Hematopoietic multipotent progenitor cell treated with erythropoietin and hydrocortisone succinate and interleukin-3 and kit ligand, for 8 days (in vitro differentiated cells): ENCODE data around the gene RUNDC3A.

Experiments
- DNase-seq: peaks from one replicate; pipeline ENCODE4 v3.0.0-alpha.2; 2015

The RUNDC3A gene

GRCh38 chr17:44284024-44284400, 24.4 kb upstream of the RUNDC3A start:
- no peak for DNase-seq

GRCh38 chr17:44287651-44288050, 20.8 kb upstream of the RUNDC3A start:
- DNase-seq, result peak; percentile 46

GRCh38 chr17:44293509-44294226, 14.7 kb upstream of the RUNDC3A start:
- peak; percentile 10 for DNase-seq

- DNase-seq, result no peak
These were observed 10.4 kb upstream of the RUNDC3A start for GRCh38 chr17:44297975-44298374.

GRCh38 chr17:44304651-44305050, 3.8 kb upstream of the RUNDC3A start:
- DNase-seq, result no peak

- DNase-seq, result peak; percentile 19
These were observed 814 bp upstream of the RUNDC3A start for GRCh38 chr17:44307387-44308186.

- no peak for DNase-seq
These were observed 464 bp downstream of the RUNDC3A start for GRCh38 chr17:44308865-44309264.

GRCh38 chr17:44309472-44309871, 1.1 kb downstream of the RUNDC3A start:
- DNase-seq, result no peak

- no peak for DNase-seq
These were observed 1.8 kb downstream of the RUNDC3A start for GRCh38 chr17:44310188-44310587.

- no peak for DNase-seq
These were observed 2.4 kb downstream of the RUNDC3A start for GRCh38 chr17:44310609-44311376.

- DNase-seq, result no peak
These were observed 3.3 kb downstream of the RUNDC3A start for GRCh38 chr17:44311562-44312181.

GRCh38 chr17:44312396-44313104, 4.1 kb downstream of the RUNDC3A start:
- no peak for DNase-seq

- DNase-seq, result no peak
These were observed 5.6 kb downstream of the RUNDC3A start for GRCh38 chr17:44314031-44314430.

GRCh38 chr17:44314524-44314868, 6.1 kb downstream of the RUNDC3A start:
- no peak for DNase-seq

GRCh38 chr17:44314869-44315661, 6.7 kb downstream of the RUNDC3A start:
- DNase-seq, result peak; percentile 16

- peak; percentile 6 for DNase-seq
These were observed 7.6 kb downstream of the RUNDC3A start for GRCh38 chr17:44315760-44316731.

GRCh38 chr17:44317545-44317944, 9.1 kb downstream of the RUNDC3A start:
- peak; percentile 14 for DNase-seq

- no peak for DNase-seq
These were observed 9.9 kb downstream of the RUNDC3A start for GRCh38 chr17:44318077-44318892.

GRCh38 chr17:44320066-44320465, 11.7 kb downstream of the RUNDC3A start:
- no peak for DNase-seq
